IPS-20b (cell line): ENCODE data around the gene HSP90B1.

Source experiments
- H3K27ac ChIP-seq: one replicate; pipeline ENCODE4 v1.5.1; 2013; ENCODE audit warnings: low read length
- H3K27me3 ChIP-seq: 2 replicates; pipeline ENCODE4 v1.6.1; 2013; ENCODE audit warnings: mild to moderate bottlenecking, low read length, inconsistent platforms; ENCODE audit not compliant: insufficient read depth
- H3K36me3 ChIP-seq: 2 replicates; pipeline ENCODE4 v1.6.1; 2013; ENCODE audit warnings: low read depth, mild to moderate bottlenecking, inconsistent platforms, low read length, moderate library complexity; ENCODE audit not compliant: insufficient read depth
- H3K4me1 ChIP-seq: 2 replicates; pipeline ENCODE4 v1.6.1; 2013; ENCODE audit warnings: mild to moderate bottlenecking, control low read depth, inconsistent platforms, low read length, moderate library complexity; ENCODE audit not compliant: insufficient read depth
- H3K4me3 ChIP-seq: 2 replicates; pipeline ENCODE4 v1.5.1; 2013; ENCODE audit warnings: mild to moderate bottlenecking, low read length, inconsistent platforms
- H3K9ac ChIP-seq: 2 replicates; pipeline ENCODE4 v1.6.1; 2013; ENCODE audit warnings: low read depth, mild to moderate bottlenecking, inconsistent platforms, low read length, moderate library complexity
- H3K9me3 ChIP-seq: 2 replicates; pipeline ENCODE4 v1.6.1; 2013; ENCODE audit warnings: mild to moderate bottlenecking, low read depth, low read length, inconsistent platforms; ENCODE audit not compliant: insufficient read depth

The HSP90B1 gene

GRCh38 chr12:103930034-103930786 lies at the start of gene HSP90B1:
HSP90B1 (plus strand) TSS chr12:103930410; CDS start chr12:103930516, 106 bp downstream.
- peak within 1 kb of the TSS; percentile 100 for H3K4me3 ChIP-seq

GRCh38 chr12:103881261-103881660 lies 48.9 kb upstream of the HSP90B1 start:
- Histone ChIP-seq H3K4me3 (no peak overlapping the region), H3K36me3 (no peaks in the 10 kb centered on the region), H3K4me1 (no peaks in the 10 kb centered on the region), H3K9ac (no peak overlapping the region), H3K27ac (no peak overlapping the region), H3K27me3 (0 out of 2 replicates have a peak, but pooled peaks cover 7% of the 10 kb centered on the region), H3K9me3 (no peaks in the 10 kb centered on the region)

More at GRCh38 chr12:103930034-103930786, at the start of gene HSP90B1:
- peaks cover 15% of the 10 kb centered on the region; the same call in 1 of the 2 replicates for H3K4me1 ChIP-seq
- H3K9me3 ChIP-seq, result no peaks in the 10 kb centered on the region
- H3K27me3 ChIP-seq, result no peaks in the 10 kb centered on the region
- H3K36me3 ChIP-seq, result peaks cover 45% of the 10 kb centered on the region
- peak within 1 kb of the TSS; percentile 82 for H3K27ac ChIP-seq
- peak within 1 kb of the TSS; percentile 99 for H3K9ac ChIP-seq

GRCh38 chr12:103882861-103883596 lies 47.2 kb upstream of the HSP90B1 start:
- Histone ChIP-seq H3K9ac (no peak overlapping the region), H3K36me3 (no peaks in the 10 kb centered on the region), H3K4me1 (no peaks in the 10 kb centered on the region), H3K27me3 (0 out of 2 replicates have a peak, but pooled peaks cover 7% of the 10 kb centered on the region), H3K27ac (no peak overlapping the region), H3K4me3 (no peak overlapping the region), H3K9me3 (no peaks in the 10 kb centered on the region)

GRCh38 chr12:103883908-103884307 lies 46.3 kb upstream of the HSP90B1 start:
- Histone ChIP-seq H3K9me3 (no peaks in the 10 kb centered on the region), H3K4me3 (no peak overlapping the region), H3K4me1 (no peaks in the 10 kb centered on the region), H3K27me3 (no peaks in the 10 kb centered on the region), H3K27ac (no peak overlapping the region), H3K36me3 (no peaks in the 10 kb centered on the region), H3K9ac (no peak overlapping the region)

- Histone ChIP-seq H3K9me3 (no peaks in the 10 kb centered on the region), H3K4me1 (no peaks in the 10 kb centered on the region), H3K9ac (no peak overlapping the region), H3K27ac (no peak overlapping the region), H3K27me3 (no peaks in the 10 kb centered on the region), H3K36me3 (no peaks in the 10 kb centered on the region), H3K4me3 (no peak overlapping the region)
Observed at GRCh38 chr12:103884316-103884715, 45.9 kb upstream of the HSP90B1 start.

GRCh38 chr12:103886195-103886797 lies 43.9 kb upstream of the HSP90B1 start:
- Histone ChIP-seq H3K4me3 (no peak overlapping the region), H3K36me3 (no peaks in the 10 kb centered on the region), H3K9me3 (no peaks in the 10 kb centered on the region), H3K4me1 (no peaks in the 10 kb centered on the region), H3K9ac (no peak overlapping the region), H3K27me3 (no peaks in the 10 kb centered on the region), H3K27ac (no peak overlapping the region)

GRCh38 chr12:103887738-103888137 lies 42.5 kb upstream of the HSP90B1 start:
- Histone ChIP-seq H3K27ac (no peak overlapping the region), H3K27me3 (no peaks in the 10 kb centered on the region), H3K36me3 (no peaks in the 10 kb centered on the region), H3K4me3 (no peak overlapping the region), H3K9ac (no peak overlapping the region), H3K4me1 (no peaks in the 10 kb centered on the region), H3K9me3 (no peaks in the 10 kb centered on the region)

- H3K9me3 ChIP-seq, result no peaks in the 10 kb centered on the region
- no peaks in the 10 kb centered on the region for H3K36me3 ChIP-seq
- no peak overlapping the region for H3K27ac ChIP-seq
- H3K9ac ChIP-seq, result no peak overlapping the region
- no peaks in the 10 kb centered on the region for H3K27me3 ChIP-seq
- H3K4me3 ChIP-seq, result no peak overlapping the region
- H3K4me1 ChIP-seq, result no peaks in the 10 kb centered on the region
Observed at GRCh38 chr12:103897316-103897715, 32.9 kb upstream of the HSP90B1 start.

- H3K9ac ChIP-seq, result no peak overlapping the region
- H3K36me3 ChIP-seq, result no peaks in the 10 kb centered on the region
- no peak overlapping the region for H3K27ac ChIP-seq
- H3K27me3 ChIP-seq, result no peaks in the 10 kb centered on the region
- H3K4me1 ChIP-seq, result no peaks in the 10 kb centered on the region
- no peak overlapping the region for H3K4me3 ChIP-seq
- no peaks in the 10 kb centered on the region for H3K9me3 ChIP-seq
Observed at GRCh38 chr12:103901518-103902173, 28.6 kb upstream of the HSP90B1 start.

- Histone ChIP-seq H3K4me1 (0 out of 2 replicates have a peak, but pooled peaks cover 4% of the 10 kb centered on the region), H3K9ac (no peak overlapping the region), H3K27ac (no peak overlapping the region), H3K36me3 (no peaks in the 10 kb centered on the region), H3K27me3 (no peaks in the 10 kb centered on the region), H3K9me3 (no peaks in the 10 kb centered on the region), H3K4me3 (no peak overlapping the region)
Observed at GRCh38 chr12:103903993-103904392, 26.2 kb upstream of the HSP90B1 start.

- Histone ChIP-seq H3K4me1 (0 out of 2 replicates have a peak, but pooled peaks cover 4% of the 10 kb centered on the region), H3K9ac (no peak overlapping the region), H3K36me3 (no peaks in the 10 kb centered on the region), H3K27ac (no peak overlapping the region), H3K4me3 (no peak overlapping the region), H3K27me3 (no peaks in the 10 kb centered on the region), H3K9me3 (no peaks in the 10 kb centered on the region)
Observed at GRCh38 chr12:103905730-103906349, 24.4 kb upstream of the HSP90B1 start.
